HG03571 (cell line): ENCODE data around the gene CNNM1.

ENCODE experiments used
- ATAC-seq: cut with Tn5 transposase; IDR thresholded peaks from one replicate; pipeline ENCODE4 v1.9.1; 2021; ENCODE audit not compliant: unreplicated experiment

Gene CNNM1

DNA sequence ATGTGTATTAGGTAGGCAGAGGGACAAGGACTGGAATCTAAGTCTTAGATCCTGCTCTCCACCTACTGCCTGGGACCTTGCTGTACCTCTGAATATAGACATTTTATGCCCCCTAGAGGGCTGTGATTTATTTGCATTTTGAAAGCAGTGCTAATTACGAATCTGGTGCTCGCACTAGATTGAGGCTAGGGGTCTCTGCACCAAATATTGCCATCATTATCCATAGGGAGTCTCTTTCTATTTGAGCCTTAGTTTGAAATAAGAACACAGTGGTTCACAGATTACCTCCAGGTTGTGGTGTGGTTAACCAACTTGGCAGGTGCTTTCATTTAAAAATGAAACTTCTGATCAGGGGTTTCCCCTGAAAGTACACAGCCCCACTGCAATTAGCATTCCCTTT, 41.8 kb downstream of the CNNM1 start:
- ATAC-seq: peak; percentile 75

DNA sequence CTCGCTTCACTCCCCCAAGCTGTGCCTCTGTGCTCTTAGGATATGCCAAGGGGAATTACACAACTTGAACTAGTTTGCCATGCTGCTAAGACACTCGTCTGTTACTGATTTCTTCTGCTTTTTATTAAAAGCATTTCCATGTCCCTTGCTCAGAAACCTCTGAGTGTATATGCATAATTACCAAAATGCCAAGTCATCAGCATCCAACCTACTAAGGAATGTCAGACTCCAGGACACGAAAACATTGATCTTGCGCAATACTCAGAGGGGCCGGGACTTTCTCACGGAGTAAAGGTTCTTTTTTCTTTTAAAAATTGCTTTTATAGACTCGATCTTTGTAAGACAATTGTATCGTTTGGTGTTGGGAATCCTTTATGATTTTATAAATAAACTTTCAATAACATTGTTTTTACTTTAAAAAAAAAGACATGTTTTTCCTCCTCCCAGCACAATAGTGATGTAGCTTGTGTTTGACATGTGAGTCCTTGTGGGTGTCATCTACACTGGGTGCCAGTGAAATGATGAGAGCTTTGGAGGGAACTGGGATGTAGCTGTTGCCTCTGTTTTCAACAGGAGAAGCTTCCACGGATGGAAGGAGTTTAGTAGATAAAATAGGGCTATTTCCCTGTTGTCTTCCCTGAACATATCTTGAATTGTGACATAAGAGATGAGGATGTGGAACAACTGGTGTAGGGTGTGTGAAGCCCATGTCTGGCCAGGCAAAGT, 43.6 kb downstream of the CNNM1 start:
- ATAC-seq: no peak

DNA sequence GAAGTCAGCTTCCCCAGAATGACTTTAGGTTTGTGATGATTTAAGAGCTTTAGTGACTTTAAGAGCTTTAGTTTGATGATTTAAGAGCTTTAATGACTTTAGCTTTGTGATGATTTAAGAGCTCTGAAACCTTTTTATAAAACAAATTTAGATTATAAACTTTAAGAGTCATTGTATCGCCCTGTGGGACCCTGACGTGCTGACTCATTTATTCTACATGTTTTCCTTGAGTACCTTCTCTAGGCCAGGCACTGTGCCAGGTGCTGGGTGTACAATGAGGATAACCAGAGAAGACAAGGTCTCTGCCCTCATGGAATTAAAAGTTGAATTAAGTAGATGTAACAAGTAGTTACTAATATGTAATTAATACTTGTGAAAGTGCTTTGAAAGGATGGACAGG, 45.4 kb downstream of the CNNM1 start:
- ATAC-seq: no peak

DNA sequence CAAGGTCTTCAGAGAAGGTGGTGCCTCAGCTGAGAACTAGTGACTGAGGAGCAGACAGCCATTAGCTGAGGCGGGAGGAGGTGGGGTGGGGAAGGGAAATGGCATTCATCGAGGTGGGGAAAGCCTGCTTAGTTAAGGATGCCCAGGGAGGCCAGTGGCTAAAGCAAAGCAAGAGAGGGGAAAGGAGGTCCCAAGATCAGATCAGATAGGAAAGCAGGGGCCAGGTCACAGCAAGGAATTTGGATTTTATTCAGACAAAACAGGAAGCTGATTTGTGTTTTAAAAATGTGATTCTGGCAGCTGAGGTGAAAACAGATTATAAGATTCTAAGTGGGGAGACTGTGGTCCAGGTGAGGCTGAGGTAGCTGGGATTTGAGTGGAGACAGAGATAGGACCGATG, 45.8 kb downstream of the CNNM1 start:
- ATAC-seq: no peak

DNA sequence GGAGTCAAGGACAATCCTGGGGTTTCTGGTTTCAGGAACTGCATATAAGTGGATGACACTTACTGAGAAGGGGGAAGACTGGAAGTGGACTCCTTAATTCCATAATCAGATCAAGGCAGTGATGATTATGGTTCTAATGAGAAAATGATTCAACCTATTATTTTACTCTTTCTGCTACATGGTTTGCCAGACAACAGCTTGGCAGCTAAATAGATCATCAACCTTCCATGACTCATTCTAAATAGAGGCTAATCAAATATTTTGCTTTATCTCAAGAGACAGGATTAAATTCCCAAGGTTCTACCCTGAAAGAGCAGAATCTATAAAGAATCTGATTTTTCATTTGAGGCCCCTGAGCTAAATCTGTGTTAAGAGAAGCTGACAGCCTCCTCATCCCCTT, 46.3 kb downstream of the CNNM1 start:
- ATAC-seq: no peak

DNA sequence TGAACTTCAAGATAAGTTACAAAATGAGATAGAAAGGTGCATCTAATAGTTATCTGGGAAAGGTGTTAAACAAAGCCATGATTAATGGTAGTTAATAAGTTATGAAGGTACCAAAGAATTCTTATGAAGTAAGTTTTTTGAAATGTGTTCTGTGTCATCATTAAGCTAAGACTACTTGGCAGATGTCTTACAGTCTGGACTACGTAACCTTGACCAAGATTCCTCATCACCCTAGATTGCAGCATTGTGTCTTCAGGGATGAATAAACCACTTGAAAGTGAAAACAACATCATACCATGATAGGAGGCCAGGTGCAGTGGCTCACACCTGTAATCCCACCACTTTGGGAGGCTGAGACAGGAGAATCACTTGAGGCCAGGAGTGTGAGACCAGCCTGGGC, 53.0 kb downstream of the CNNM1 start:
- no peak for ATAC-seq

DNA sequence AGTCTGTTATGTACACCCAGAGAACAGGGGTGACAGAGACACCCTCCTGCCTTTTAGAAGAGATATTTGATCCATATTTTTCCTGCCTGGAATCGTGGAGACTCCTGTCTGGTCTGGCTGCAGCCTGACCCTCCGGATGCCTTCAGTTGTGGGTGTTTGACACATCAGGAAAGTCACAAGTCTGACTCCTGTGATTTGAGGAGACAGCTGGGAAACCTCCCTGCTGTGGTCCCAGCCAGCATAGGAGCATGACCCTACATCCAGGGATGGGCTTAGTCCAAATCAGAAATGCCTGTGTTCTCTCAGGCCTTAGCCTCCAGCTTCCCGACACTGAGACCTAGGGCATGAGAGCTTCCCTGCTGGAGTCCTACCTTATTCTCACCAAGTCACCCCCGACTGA, 57.9 kb downstream of the CNNM1 start:
- no peak for ATAC-seq

DNA sequence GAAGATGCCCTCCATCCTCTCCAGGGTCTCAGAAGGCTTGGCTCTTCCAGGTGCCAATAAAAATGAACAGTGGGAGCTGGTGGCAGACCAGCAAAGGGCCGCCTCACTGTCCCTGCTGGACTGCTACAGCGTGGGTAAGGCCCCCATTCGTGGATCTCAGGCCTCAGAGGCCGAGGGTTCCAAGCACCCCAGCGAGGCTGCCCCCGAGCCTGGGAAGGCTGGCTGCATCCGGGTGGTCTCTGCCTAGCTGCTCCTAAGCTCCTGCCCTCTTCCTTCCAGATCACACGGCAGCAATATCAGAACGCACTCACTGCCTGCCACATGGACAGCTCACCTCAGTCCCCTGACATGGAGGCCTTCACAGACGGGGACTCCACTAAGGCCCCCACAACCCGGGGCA, 58.4 kb downstream of the CNNM1 start:
- no peak for ATAC-seq

DNA sequence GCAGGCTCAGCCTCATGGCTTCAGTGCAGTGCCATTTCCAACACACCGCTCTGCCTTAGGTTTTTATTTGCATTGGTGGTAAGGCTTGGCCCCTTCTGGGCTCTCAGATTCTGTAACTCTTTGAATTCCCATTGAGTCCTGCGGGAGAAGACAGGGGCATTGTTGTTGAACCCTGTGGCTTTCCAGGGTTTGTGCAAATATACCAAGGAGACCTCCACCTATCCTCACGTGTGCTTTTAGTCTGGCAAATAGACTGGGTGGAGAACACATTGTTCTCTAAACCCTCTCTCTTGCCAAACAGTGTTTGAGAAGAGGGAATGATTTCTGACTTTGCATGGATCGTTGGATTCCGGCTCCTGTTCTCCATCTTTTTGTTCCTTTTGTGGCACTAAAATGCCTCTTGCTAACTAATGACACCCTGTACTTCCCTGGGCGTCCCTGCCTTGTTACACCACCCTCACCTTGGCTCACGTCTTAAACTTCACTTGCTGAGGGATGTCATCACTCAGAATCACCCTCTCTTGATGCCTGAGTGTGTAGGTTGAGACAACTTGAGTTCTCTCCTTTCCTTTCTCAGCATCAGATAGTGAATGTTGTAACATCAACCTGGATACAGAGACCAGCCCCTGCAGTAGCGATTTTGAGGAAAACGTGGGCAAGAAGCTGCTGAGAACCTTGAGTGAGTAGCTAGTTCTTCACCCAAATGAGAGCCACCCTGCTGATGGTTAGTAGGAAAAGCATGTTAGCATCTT, 60.7 kb downstream of the CNNM1 start:
- no peak for ATAC-seq

DNA sequence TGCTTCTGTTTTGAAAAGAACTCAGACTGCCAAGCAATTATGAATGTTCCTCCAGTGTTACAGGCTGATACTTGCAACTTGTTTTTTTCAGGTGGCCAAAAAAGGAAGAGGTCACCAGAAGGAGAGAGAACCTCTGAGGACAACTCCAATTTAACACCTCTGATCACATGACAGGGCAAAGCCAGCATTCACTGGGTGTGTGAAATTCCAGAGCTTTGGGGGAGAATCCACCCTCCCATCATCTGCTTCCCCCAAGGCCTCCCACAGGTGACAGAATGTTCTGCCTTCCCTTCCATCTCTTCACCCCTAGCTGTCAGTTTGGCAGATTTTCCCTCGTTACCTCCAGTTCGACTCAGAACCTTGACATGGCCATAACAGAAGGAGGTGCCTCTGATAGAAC, 62.2 kb downstream of the CNNM1 start:
- ATAC-seq: no peak

DNA sequence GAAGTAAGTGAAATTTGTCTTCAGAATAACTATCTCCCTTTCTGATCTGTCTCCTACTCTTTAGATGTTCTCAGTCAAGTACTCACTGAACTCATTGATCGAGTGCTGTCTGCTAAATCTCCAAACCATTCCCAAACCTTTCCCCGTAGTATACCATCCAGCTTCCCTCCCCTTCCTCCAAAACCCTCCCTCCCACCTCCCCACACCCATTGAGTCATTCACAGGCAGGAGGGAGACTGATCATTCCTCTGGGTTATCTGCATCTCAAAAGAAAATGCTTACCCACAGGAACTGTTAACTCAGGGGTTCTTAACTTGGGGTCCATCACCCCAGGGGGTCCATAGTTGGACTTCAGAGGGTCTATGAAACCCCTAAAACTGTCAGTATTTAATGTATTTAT, 63.9 kb downstream of the CNNM1 start:
- no peak for ATAC-seq

DNA sequence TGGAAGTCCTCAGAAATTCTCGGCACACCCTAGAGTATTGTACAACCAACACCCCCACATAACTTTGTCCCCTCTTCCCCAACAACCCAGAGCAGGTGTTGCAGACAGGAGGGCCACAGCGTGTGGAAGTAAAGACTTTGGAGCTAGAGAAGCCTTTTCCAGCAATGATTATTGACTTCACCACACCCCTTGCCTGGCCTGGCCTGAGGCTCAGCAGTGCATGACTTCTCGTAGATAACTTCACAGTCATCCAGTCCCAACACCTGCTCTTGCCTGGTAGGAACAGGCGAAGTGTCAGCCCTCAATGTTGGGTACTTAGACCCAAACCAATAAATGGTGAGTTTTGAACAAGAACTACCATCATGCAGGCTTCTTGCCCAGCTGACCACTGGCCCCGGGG, 64.5 kb downstream of the CNNM1 start:
- no peak for ATAC-seq

DNA sequence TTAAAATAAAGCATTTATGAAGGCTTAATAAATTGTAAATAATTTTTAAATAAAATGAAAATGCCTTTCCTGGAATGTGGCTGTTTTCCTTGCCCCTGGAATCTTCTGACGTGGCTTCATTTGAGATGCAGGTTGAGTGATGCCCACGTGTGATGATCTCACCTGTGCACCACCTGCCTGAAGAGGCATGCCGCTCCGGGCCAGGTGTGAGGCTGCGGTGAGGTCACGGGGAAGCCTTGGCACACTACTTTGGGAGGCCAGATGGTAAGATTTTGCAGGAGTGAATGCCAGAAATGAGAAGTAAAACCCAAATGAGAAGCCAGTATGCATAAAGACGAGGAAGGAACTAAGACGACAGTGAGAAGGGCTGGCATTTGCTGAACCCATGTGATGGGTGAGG, 65.1 kb downstream of the CNNM1 start:
- no peak for ATAC-seq

DNA sequence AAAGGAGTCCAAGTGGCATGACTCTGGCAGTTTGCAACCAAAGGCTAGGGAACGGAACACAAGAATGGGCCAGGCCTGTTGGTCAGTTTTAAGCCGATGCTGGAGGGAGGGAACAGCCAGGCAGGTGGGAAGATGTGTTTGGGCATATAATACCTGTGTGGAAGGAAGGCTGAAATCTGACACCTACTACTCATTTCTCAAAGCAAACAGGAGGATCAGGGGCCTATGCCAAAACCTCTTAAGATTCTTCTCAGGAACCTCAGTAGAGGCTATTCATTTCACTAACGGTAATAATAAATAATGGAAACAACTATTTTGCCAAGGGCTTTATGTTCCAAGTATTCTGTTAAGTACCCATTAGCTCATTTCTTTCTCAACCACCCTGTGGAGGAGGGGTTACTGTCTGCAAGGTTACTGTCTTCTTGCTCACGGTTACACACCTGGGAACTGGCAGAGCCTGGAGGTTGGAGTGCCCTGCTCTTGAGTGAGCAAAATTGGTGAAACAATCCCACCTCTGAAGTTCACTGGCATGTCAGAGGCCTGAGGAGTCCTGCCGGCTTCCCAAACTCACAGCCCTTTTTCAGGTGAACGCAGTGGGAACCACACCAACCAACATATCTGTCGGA, 65.7 kb downstream of the CNNM1 start:
- no peak for ATAC-seq

DNA sequence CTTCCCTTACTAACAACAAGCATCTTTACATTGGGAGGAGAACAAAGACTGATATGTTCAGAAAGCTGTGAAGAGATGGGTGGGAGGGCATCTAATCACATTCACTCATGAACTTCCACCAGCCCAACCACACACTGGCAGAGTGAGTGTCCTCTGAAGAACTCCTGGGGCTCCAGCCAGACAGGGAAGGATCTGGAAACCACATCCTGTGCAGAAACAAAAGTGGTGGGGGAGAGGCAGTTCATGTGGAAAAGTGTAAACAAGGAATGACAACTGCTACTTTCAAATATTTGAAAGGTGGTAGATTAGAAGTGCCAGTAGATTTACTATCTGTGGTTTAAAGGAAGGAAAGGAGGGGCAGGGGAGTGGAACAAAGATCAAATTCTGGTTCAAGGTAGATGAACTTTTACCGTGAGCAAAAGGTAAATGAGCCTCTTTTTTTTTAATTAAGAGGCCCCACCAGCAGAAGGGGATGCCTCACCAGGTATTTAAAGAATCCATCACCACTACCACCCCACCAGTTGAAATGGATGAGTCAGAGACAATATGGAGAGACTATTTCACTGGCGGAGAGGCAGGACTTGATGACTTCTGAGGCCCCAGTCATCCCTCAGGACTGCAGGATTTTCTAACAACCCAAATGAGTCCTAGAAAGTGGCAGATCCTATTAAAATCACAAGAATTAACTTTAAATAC, 66.7 kb downstream of the CNNM1 start:
- no peak for ATAC-seq

DNA sequence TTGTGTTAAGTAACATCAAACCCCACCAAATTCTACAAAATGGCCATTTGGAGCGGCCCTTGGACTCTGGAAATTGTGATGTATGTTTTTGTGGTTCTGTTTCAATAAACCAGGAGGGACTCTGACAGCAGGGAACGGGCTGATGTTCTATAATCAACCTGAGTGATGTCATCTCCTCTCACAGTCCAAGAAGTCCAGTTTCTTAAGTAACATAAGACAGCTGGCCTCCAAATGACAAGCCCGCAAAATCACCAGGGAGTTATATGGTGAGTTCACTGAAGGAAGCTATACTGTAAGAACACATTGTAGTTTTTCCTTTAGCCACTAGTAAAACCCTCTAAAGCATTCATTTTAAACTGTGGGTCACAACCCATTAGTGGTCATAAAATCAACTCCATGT, 67.3 kb downstream of the CNNM1 start:
- ATAC-seq: no peak

DNA sequence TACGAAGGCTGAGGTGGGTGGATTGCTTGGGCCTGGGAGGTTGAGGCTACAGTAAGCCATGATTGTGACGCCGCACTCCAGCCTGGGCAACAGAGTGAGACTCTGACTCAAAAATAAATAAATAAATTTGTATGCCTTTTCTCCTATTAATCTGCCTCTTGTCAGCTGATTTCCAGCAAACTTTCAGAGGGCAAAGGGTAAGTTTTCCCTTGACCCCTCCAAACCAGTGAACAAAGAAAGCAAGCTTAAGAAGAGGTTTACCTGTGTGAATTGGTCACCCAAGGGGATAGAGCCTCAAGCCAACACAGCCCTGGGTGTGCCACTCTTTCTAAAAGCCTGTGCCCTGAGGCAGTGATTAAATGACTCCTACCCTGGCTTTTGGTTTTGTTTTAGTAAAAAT, 70.5 kb downstream of the CNNM1 start:
- no peak for ATAC-seq

DNA sequence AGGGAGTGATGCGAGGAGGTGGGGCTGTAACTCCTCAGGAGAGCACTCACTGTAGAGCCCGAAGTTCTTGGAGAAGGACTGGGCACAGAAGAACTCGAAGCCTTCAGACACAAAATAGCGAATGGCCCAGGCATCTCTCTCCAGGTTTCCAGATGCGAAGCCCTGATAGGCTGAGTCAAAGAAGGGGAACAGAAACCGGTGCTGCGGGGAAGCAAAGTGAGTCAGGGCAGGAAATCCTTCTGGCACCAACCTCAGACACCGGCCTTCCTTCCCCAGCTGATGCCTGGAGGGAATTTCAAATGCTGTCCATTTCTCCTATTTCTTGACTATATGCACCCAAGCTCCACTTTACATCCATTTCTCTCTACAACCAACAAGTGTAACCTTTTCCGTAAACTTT, 74.5 kb downstream of the CNNM1 start:
- no peak for ATAC-seq

DNA sequence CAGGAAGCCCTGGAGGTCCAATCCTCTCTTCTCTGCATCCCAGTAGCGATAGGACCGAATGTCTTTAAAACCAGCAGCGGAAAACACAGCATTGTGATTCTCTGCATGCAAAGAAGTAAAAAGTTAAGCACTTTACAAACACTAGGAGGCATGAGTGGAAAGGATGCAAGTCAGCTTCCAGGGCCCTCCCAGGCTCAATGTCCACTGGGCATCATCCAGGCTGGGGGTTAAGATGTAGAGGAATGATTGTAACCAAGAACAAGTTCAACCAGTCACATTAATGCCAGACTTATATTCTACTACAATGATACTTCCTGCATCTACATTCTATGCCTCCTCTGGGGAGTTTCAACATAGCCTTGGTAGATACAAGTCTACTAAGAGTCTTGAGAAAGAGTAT, 77.0 kb downstream of the CNNM1 start:
- no peak for ATAC-seq

DNA sequence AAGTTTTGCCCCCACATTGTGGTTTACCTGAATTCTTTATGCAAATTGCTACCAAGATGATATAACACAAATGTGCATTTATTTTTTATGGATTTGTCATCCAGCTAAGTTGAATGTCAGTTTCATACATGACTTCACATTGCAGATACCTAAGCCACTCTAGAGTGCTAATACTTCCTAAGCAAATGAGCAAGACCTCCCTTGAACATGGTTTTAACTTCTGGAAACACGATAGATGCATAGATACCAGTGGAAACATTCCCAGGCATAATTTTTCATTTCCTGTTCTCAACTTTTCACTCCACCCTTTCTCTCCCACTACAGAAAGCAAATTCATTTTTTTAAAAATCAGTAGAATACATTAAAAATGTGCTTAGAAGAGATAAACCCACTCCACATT, 81.0 kb downstream of the CNNM1 start:
- no peak for ATAC-seq

DNA sequence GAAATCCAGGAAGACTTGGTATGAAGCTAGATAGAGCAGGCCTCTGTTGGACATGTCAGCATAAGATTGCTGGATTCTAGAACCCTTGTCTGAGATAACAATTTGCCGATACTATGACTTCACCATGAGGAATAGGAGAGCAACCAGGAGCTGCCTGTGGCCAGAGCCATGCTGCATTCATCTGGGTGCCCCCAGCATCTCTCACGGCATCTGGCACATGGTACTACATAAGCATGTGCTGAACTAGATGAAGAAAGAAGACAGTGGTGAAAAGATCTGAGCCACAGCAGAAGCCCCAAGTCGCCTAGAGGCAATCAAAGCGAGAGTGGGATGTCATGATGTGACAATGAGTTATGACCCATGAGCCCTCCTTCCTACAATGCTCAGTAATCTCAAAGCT, 81.7 kb downstream of the CNNM1 start:
- no peak for ATAC-seq

DNA sequence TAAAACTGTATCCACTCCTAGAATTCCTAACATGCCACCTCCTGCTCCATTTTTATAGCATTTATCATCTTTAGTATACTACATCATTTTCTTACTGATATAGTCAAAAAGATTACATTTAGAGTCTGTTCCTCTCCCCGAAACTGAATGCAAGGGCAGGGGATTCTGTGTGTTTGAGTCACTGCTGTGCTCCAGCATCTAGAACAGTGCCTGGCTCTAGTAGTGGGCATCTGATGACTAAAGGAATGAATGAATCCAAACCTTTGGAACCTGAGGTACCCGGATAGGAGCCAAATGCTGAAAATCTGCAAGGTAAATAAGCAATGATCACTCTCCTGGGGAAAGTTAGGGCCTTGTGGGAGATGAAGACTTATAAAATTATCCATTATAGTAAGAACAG, 82.4 kb downstream of the CNNM1 start:
- no peak for ATAC-seq
